Activated CD8-positive, alpha-beta memory T cell treated with anti-CD3 and anti-CD28 coated beads for 24 hours (primary cell): ENCODE data around the gene OR10W1.

Experiments used
- DNase-seq: peaks from one replicate; pipeline ENCODE4 v3.0.0-alpha.2; 2020

Gene OR10W1

GRCh38 chr11:58268142-58268541 lies at the start of gene OR10W1:
Gene OR10W1, minus strand, starts transcription at chr11:58268260. Its CDS starts 402 bp downstream, at chr11:58267858.
- no peak for DNase-seq

- DNase-seq, result no peak
Measured at GRCh38 chr11:58316142-58316541, 48.1 kb upstream of the OR10W1 start.

GRCh38 chr11:58301576-58301975 lies 33.5 kb upstream of the OR10W1 start:
- DNase-seq, result no peak

GRCh38 chr11:58292017-58292416 lies 24.0 kb upstream of the OR10W1 start:
- DNase-seq, result no peak

GRCh38 chr11:58289266-58289665 lies 21.2 kb upstream of the OR10W1 start:
- DNase-seq, result no peak

GRCh38 chr11:58286249-58286648 lies 18.2 kb upstream of the OR10W1 start:
- DNase-seq, result no peak

GRCh38 chr11:58285483-58286040 lies 17.5 kb upstream of the OR10W1 start:
- no peak for DNase-seq

GRCh38 chr11:58276151-58276550 lies 8.1 kb upstream of the OR10W1 start:
- no peak for DNase-seq

- DNase-seq, result no peak
Measured at GRCh38 chr11:58275002-58275401, 6.9 kb upstream of the OR10W1 start.

- no peak for DNase-seq
Measured at GRCh38 chr11:58259983-58260382, 8.1 kb downstream of the OR10W1 start.

GRCh38 chr11:58254936-58255335 lies 13.1 kb downstream of the OR10W1 start:
- DNase-seq, result no peak

GRCh38 chr11:58243954-58244353 lies 24.1 kb downstream of the OR10W1 start:
- DNase-seq, result no peak

- DNase-seq, result no peak
Measured at GRCh38 chr11:58227956-58228615, 40.0 kb downstream of the OR10W1 start.

- DNase-seq, result no peak
Measured at GRCh38 chr11:58222721-58223120, 45.3 kb downstream of the OR10W1 start.
